ENCODE results near the gene EHMT1. TPM values are rescaled to one million over a fixed set of nuclear protein-coding genes. Genes with fewer than 3 reads are reported as not detected.
A peak's percentile ranks its signal among the peaks of the same experiment; 100 is the strongest.

The EHMT1 gene
- total RNA-seq, 2 donors from 2014 or later: 56.2 to 97.9 TPM

GRCh38 chr9:137588311-137588710 is 30.5 kb upstream of the EHMT1 start:
- intact Hi-C loops (cut with DNase I): no loop called here
- H3K36me3 ChIP-seq: no peaks in the 10 kb centered on the region

GRCh38 chr9:137588891-137589290 is 29.9 kb upstream of the EHMT1 start:
- Histone ChIP-seq H3K27ac (no peak overlapping the region), H3K4me1 (peaks cover 10% of the 10 kb centered on the region), H3K36me3 (no peaks in the 10 kb centered on the region), H3K4me3 (no peak overlapping the region), H3K9me3 (no peaks in the 10 kb centered on the region), H3K27me3 (no peaks in the 10 kb centered on the region), H3K9ac (ENCODE audit: low read depth in 2 of 2, low read length in 2 of 2) (peak overlapping the region in 1 of 2 donors; percentile 76)
- intact Hi-C loops (cut with DNase I): no loop called here
- no peak for DNase-seq
- TF ChIP-seq, protein P1, sequence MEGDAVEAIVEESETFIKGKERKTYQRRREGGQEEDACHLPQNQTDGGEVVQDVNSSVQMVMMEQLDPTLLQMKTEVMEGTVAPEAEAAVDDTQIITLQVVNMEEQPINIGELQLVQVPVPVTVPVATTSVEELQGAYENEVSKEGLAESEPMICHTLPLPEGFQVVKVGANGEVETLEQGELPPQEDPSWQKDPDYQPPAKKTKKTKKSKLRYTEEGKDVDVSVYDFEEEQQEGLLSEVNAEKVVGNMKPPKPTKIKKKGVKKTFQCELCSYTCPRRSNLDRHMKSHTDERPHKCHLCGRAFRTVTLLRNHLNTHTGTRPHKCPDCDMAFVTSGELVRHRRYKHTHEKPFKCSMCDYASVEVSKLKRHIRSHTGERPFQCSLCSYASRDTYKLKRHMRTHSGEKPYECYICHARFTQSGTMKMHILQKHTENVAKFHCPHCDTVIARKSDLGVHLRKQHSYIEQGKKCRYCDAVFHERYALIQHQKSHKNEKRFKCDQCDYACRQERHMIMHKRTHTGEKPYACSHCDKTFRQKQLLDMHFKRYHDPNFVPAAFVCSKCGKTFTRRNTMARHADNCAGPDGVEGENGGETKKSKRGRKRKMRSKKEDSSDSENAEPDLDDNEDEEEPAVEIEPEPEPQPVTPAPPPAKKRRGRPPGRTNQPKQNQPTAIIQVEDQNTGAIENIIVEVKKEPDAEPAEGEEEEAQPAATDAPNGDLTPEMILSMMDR (IDR thresholded peaks at IDR 0.05): no peak

More at GRCh38 chr9:137588311-137588710, 30.5 kb upstream of the EHMT1 start:
- no peak overlapping the region for H3K4me3 ChIP-seq
- H3K27me3 ChIP-seq: no peaks in the 10 kb centered on the region
- no peak overlapping the region for H3K27ac ChIP-seq
- H3K4me1 ChIP-seq: peaks cover 10% of the 10 kb centered on the region
- H3K9ac ChIP-seq (ENCODE audit: low read depth in 2 of 2, low read length in 2 of 2): no peak overlapping the region
- no peak for DNase-seq
- H3K9me3 ChIP-seq: no peaks in the 10 kb centered on the region
- TF ChIP-seq, protein P1 (IDR thresholded peaks at IDR 0.05): no peak

GRCh38 chr9:137589441-137590122 is 29.2 kb upstream of the EHMT1 start:
- H3K4me3 ChIP-seq: peak overlapping the region; percentile 80
- no peaks in the 10 kb centered on the region for H3K9me3 ChIP-seq
- no peaks in the 10 kb centered on the region for H3K27me3 ChIP-seq
- no peak for DNase-seq
- H3K4me1 ChIP-seq: peaks cover 10% of the 10 kb centered on the region
- peak overlapping the region; percentile 76 to 81 for H3K9ac ChIP-seq (ENCODE audit: low read depth in 2 of 2, low read length in 2 of 2)
- intact Hi-C loops (cut with DNase I): no loop called here
- no peak overlapping the region for H3K27ac ChIP-seq
- TF ChIP-seq, protein P1 (IDR thresholded peaks at IDR 0.05): no peak
- no peaks in the 10 kb centered on the region for H3K36me3 ChIP-seq

DNA sequence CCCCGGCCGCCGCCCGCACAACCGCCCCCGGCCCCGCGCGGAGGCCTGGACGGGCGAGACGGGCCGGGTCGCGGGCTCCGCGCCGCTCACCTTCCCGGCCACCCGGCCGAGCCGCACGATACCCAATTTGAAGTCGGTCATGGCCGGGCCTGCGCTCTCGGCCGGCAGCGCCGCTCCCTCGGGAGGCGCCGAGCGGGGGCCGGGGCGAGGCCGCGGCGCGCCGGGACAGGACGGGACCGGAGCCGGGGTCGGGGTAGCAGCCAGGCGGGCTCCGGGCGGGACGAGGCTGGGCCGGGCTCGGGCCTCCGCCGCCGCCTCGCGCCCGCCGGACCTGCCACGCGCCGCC is 28.7 kb upstream of the EHMT1 start:
- Histone ChIP-seq H3K4me3 (peak overlapping the region; percentile 80), H3K27ac (no peak overlapping the region), H3K36me3 (no peaks in the 10 kb centered on the region), H3K9me3 (no peaks in the 10 kb centered on the region), H3K9ac (ENCODE audit: low read depth in 2 of 2, low read length in 2 of 2) (peak overlapping the region in 1 of 2 donors; percentile 81), H3K4me1 (peaks cover 10% of the 10 kb centered on the region), H3K27me3 (no peaks in the 10 kb centered on the region)
- DNase-seq: no peak
- intact Hi-C loops (cut with DNase I): no loop called here
- TF ChIP-seq, protein P1 (IDR thresholded peaks at IDR 0.05): no peak

DNA sequence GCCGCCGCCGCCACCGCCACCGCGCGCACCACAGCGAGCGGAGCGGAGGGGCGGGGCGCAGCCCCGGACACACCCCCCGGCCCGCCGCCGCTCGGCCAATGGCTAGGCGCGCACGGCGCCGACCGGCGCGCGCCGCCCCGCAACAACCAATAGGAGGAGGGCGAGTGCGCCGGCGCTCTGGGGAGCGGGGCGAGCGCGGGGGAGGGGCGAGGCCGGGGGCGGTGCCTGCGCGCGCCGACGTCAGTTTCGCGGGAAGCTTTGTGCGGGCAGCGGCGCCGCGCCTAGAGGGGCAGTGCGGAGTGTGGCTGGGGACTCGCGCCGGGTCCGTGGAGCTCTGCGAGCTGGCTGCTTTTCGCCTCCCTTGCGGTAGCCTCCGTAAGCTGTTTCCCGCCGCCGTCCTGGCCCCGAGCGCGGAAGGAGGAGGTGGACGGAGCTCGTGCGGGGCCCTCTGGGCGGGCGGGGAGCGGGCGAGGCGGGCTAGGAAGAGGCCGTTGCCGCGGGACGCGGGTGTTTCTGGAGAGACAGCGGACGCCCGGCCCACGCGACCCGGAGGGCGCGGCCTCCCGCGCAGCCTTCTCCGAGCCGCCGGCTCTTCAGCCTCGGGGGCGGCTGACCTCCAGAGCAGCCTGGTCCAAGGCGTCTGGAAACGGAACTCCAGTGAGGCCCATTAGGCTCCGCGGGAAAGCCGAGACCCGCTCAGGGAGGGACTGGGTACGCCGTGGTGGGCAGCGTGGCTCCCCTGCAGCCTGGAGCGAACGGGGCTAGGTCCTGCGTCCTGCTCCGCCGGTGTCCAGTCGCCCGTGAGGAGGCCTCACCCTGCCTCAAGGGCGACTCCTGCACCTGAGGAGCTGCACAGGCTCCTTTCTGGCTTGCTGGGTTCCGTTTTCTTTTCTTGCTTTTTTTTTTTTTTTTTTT is 28.1 kb upstream of the EHMT1 start, which contains the start of gene ZMYND19:
TSS of gene ZMYND19 (minus strand) at position 44 of the 915 bp plus-strand sequence. CDS start 249 bp downstream, outside the sequence.
- H3K36me3 ChIP-seq: no peaks in the 10 kb centered on the region
- intact Hi-C loops (cut with DNase I): no loop called here
- TF ChIP-seq, protein P1 (IDR thresholded peaks at IDR 0.05): no peak
- peak within 1 kb of the TSS; percentile 76 to 83 for H3K9ac ChIP-seq (ENCODE audit: low read depth in 2 of 2, low read length in 2 of 2)
- no peaks in the 10 kb centered on the region for H3K27me3 ChIP-seq
- peak; percentile 87 for DNase-seq
- no peaks in the 10 kb centered on the region for H3K9me3 ChIP-seq
- H3K4me1 ChIP-seq: peaks cover 10% of the 10 kb centered on the region
- no peak within 1 kb of the TSS for H3K27ac ChIP-seq
- H3K4me3 ChIP-seq: peak within 1 kb of the TSS; percentile 80

All from colonic mucosa (tissue), 4 donors.